SK-MEL-5 (cell line): ENCODE measurements around the gene CHAF1B. TPM values are rescaled to one million over a fixed set of nuclear protein-coding genes. Genes with fewer than 3 reads are reported as not detected.
A peak's percentile ranks its signal among the peaks of the same experiment; 100 is the strongest.
"Not testable (repeated sequence)": the region's sequence is repeated elsewhere in the genome, so short reads cannot be mapped to it uniquely, and the experiment has no call there.

Experiments used
- DNase-seq: peaks from one replicate; pipeline ENCODE4 v3.0.0-alpha.2; 2016; ENCODE audit warnings: low read depth, low spot score
- in situ Hi-C: cut with HindIII; loops from 2 replicates; pipeline ENCODE4 v1.10.0; 2016; ENCODE audit warnings: low sequenced_read_pairs, high pct_unique_total_duplicates, low pct_unique_long_range_greater_than_20kb
- total RNA-seq: library from RNA; depleted of rRNA; stranded (reverse); fragments of >200 nt; shearing (Covaris generic); gene quantifications from 2 replicates; pipeline ENCODE4 v1.2.3, GENCODE V29; 2014

CHAF1B gene
- total RNA-seq, 1 experiment from 2014 or later: 14.1 TPM

DNA sequence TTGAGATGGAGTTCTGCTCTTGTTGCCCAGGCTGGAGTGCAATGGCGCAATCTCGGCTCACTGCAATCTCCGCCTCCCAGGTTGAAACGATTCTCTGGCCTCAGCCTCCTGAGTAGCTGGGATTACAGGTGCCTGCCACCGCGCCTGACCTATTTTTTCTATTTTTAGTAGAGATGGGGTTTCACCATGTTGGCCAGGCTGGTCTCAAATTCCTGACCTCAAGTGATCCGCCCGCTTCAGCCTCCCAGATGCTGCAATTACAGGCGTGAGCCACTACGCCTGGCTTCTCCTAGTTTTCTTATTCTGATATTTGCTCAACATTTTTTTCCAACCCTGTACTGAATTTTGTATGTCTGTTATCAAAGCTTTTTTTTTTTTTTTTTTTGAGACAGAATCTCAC lies 2.5 kb upstream of the CHAF1B start:
- DNase-seq, in situ Hi-C loops: not testable (repeated sequence)

DNA sequence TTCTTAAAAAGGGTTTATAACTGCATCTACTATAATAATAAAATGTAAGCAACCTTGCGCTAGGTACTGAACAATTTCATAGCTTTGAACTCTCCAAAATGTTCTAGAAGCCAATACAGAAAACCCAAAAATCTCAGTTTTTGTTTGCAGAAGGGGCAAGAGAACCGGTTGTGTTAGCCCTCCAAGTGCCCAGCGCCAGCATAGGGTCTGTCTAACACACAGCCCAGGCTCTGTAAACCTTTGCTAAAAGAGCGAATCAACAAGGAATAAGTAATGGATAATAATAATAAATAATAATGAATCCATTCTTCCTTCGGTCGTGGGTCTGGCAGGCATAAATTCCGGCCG lies 333 bp upstream of the CHAF1B start:
- no peak for DNase-seq
- in situ Hi-C loops: no loop called here

DNA sequence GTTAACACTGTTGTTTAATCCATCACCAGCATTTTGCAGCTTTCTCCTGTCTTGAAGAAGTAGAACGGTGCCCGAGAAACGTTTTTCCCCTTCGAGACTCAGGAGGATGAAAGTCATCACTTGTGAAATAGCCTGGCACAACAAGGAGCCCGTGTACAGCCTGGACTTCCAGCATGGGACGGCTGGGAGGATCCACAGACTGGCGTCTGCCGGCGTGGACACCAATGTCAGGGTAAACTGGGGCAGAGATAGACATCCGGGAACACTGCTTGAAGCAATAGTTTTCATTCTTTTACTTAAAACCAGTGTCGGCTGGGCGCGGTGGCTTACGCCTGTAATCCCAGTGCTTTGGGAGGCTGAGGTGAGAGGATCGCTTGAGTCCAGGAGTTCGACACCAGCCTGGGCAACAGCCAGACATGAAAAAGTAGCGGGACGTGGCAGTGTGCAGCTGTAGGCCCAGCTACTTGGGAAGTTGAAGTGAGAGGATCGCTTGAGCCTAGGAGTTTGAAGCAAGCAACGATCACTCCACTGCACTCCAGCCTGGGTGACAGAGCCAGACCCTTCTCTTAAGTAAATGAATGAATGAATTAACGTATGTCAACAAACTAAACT lies 945 bp downstream of the CHAF1B start:
- no peak for DNase-seq
- in situ Hi-C loops: no loop called here

DNA sequence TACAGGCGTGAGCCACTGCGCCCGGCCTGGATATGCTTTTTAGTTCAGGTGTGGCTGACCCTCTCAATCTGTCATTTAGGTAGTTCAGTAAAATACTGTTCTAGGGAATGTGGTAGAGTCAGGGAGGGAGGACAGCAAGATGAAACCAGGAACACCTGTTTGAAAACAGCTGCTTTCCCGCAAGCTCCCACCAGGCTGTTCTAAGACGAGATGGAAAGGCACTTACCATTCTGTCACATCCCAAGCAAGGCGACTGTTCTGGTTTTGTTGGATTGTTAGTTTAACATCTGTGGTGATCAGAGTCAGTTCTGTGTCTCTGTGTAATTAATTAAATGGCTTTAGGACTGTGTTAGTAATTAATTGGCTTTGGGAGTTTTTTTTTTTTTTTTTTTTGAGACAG lies 2.9 kb downstream of the CHAF1B start:
- DNase-seq: no peak
- in situ Hi-C loops: no loop called here

DNA sequence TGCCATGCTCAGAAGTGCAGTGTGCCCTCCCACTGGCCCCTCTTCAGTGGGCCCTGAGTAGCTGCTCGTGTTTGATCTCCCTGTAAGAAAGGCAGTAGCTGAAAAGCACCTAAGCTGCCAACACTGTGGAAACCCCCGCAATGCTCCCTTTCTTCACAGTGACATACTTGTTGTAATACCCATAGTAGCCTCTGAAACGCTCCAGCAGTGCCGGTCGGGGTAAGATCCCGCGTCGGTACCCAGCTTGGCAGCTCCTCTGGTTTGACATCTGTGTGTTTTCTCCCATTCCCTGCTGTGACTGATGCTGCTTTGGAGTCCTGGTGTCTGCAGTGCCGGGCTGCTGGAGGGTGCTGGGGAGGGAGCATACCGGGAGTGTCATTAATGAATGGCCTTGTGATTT lies 3.6 kb downstream of the CHAF1B start:
- in situ Hi-C loops: no loop called here
- peak; percentile 63 for DNase-seq

DNA sequence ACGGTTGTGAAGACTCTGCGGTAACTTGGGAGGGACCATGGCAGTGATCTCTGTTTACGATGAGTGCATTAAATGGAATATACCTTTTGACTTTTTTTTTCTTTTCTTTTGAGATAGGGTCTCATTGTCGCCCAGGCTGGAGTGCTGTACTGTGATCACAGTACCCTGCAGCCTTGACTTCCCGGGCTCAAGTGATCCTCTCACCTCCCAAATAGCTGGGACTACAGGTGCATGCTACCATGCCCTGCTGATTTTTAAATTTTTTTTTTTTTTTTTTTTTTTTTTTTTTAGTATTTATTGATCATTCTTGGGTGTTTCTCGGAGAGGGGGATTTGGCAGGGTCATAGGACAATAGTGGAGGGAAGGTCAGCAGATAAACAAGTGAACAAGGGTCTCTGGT lies 6.5 kb downstream of the CHAF1B start:
- in situ Hi-C loops, DNase-seq: not testable (repeated sequence)

DNA sequence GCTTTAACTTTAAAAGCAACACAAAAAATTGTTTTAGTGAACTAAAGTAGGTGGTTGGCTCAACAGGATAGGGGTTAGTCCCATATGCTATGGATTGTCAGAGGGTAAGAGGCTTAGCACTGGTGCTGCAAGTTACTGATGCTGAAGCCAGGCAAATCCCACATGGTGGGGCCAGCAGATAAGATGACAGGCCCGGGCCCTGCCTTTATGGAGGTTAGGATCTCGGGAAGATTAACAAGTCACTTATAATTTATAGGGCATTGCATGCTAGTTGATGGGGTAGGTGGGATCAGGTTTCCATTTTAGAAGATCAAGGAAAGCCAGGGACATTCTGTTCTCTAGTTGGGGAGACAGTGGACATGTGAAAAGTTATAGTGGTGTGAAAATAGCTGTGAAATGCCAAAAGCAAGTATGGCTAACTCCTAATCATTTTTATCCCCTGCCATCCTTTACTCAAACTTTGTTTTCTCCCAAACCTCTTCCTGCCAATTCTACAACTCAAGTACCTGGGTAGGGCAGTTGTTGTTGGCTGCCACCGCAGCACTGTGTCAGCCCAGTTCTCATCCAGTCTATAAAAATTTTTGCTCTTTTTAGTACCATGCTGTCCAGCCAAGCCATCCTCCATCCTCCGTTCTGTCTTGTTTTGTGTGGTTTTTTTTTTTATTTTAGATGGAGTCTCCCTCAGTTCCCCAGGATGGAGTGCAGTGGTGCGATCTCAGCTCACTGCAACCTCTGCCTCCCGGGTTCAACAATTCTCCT lies 10.3 kb downstream of the CHAF1B start:
- in situ Hi-C loops: no loop called here
- DNase-seq: no peak

DNA sequence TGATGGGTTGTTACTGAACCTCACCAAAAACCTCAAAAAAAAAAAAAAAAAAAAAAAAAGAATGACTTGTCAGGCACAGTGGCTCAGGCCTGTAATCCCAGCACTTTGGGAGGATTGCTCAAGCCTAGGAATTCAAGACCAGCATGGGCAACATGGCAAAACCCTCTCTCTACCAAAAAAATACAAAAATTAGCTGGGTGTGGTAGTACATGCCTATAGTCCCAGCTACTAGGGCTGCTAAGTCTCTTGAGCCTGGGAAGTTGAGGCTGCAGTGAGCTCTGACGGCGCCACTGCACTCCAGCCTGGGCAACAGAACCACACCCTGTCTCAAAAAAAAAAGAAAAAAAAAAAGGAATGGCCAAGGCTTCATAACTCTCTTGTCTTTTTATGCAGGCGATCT lies 11.1 kb downstream of the CHAF1B start:
- in situ Hi-C loops: no loop called here
- DNase-seq: no peak

DNA sequence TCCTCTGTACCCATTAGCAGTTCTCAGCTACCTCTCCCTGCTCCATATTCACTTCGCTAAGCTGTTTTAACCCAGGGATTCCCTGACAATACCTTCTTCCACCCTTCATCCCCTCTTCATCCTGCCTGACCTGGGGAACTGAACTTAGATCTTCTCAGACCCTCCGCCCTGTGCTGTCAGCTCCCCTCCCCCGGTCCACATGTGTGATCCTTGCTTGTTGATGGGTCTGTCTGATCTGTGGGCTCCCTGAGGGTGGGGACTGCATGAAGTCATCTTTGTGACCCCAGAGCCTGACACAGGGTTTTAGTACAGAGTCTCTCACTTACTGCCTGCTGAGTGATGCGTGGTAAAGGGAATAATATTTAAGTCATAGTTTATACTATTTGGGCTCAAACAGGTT lies 11.8 kb downstream of the CHAF1B start:
- DNase-seq: no peak
- in situ Hi-C loops: no loop called here

DNA sequence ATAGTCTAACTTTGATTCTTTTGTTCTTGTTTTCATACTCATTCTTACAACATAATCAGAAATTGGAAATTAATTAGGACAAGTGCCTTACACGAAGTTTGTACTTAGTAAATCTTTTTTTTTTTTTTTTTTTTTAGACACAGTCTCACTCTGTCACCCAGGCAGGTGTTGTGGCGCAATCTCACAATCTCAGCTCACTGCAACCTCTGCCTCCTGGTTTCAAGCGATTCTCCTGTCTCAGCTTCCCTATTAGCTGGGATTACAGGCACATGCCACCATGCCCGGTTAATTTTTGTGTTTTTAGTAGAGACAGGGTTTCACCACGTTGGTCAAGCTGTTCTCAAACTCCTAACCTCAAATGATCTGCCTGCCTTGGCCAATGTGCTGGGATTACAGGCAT lies 12.4 kb downstream of the CHAF1B start:
- in situ Hi-C loops: no loop called here
- DNase-seq: no peak

DNA sequence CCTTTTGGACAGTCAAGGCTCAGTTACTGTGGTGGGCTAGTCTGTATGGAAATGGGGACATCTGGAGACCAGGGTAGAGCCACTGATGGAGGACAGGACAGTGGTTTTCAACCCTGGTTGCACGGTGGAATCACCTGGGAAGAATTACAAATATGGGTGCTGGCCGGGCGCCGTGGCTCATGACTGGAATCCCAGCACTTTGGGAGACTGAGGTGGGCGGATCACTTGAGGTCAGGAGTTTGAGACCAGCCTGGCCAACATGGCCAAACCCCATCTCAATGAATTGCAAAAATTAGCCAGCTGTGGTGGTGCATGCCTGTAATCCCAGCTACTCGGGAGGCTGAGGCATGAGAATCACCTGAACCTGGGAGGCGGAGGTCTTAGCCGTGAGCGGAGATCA lies 14.5 kb downstream of the CHAF1B start:
- in situ Hi-C loops, DNase-seq: not testable (repeated sequence)

DNA sequence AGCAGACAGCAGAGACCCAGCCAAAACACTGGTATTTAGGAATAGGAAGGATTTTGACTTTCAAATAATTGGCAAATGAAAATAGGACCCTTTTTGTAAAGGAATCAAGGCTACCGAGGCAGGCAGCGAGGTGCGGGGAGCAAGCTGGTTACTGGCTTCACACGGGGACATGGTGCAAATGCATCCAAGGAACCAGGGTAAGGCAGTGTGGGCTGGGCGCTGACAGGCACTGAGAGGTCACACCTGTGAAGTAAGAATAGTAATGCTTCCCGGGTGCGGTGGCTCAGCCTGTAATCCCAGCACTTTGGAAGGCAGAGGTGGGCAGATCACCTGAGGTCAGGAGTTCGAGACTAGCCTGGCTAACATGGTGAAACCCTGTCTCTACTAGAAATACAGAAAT lies 15.5 kb downstream of the CHAF1B start:
- in situ Hi-C loops: no loop called here
- DNase-seq: no peak

DNA sequence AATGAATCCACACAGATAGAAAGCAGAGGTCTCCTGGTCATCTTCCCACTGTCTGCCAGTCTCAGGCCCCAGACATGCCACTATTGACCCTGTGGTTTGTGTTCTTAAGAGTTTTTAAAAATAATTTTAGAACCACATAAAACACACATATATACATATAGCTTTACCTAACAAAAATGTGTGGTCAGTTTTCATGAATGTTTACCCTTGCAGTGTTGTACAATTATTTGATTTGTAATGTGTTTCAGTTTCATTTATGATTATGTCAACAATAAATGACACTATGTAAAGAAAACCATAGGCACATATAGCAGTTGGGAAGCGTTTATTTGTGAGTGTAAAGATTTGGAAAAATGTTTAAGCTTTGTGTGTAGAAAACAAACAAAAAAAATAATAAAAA lies 17.1 kb downstream of the CHAF1B start:
- in situ Hi-C loops: no loop called here
- DNase-seq: no peak

DNA sequence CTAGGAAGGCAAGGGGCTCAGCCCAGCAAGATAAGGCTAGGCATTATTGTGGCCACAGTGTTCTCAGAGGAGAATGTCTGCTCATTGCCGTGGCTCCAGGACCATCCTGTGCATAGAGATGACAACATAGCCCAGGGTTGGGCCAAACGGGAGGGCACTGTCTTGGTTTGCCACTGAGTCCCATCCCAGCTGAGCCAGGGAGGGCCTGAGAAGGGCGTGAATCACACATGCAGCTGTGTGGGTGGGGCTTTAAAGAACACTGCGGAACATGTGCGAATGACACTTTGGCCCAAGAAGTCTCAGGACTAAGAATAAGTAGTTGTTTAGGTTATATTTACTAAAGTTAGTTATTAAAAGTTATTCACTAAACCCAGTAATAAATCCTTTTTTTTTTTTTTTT lies 18.5 kb downstream of the CHAF1B start:
- no peak for DNase-seq
- in situ Hi-C loops: no loop called here

DNA sequence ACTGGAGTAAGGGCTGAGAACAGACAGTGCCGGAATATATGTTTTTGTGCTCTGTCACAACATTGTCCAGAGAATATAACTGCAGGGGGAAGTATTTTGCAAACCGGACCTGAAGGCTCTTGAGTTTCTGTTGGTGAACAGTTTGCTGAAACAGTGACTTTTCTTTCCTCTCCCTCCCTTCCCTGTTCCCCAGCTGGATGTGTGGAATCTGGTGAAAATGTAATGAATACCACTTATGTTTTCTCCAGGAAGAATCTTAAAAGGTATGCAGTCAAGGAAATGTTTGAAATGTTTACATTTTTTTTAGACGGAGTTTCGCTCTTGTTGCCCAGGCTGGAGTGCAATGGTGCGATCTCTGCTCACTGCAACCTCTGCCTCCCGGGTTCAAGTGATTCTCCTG lies 23.4 kb downstream of the CHAF1B start:
- in situ Hi-C loops: no loop called here
- no peak for DNase-seq

DNA sequence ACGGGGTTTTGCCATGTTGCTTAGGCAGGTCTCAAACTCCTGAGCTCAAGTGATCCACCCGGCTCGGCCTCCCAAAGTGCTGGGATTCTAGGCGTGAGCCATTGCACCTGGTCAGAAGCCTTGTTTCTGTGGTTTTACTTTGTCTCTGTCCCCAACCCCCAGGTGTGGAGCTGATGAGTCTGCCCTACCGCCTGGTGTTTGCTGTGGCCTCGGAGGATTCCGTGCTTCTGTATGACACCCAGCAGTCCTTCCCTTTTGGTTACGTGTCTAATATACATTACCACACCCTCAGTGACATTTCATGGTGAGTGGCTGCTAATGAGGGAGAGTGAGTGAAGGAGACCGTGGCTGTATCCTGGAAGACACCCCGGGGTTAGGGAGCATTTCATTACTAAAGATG lies 26.1 kb downstream of the CHAF1B start:
- no peak for DNase-seq
- in situ Hi-C loops: no loop called here

DNA sequence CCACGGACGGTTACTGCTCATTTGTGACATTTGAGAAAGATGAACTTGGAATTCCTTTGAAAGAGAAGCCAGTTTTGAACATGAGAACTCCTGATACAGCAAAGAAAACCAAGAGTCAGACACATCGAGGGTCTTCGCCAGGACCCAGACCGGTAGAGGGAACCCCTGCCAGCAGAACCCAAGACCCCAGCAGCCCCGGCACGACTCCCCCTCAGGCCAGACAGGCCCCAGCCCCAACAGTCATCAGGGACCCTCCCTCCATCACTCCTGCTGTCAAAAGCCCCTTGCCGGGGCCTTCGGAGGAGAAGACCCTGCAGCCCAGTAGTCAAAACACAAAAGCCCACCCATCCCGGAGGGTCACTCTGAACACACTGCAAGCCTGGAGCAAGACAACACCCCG lies 27.7 kb downstream of the CHAF1B start:
- in situ Hi-C loops: no loop called here
- no peak for DNase-seq

DNA sequence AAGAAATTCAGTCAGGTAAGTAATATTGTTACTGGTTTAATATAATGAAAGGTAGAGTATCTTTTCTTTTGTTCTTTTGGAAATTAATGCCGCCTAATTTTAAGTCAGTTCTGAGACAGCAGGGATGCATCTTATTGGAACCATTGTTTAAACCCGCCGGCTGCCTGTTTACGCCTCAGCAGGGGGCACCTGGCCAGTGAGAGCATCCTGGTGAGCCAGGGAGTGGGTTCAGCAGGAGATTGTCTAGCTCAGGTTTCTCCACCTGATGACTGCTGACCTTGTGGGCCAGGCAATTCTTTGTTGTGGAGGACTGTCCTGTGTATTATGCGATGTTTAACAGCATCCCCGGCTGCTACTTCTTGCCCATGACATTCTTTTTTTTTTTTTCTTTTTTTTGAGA lies 30.2 kb downstream of the CHAF1B start:
- in situ Hi-C loops: no loop called here
- no peak for DNase-seq

DNA sequence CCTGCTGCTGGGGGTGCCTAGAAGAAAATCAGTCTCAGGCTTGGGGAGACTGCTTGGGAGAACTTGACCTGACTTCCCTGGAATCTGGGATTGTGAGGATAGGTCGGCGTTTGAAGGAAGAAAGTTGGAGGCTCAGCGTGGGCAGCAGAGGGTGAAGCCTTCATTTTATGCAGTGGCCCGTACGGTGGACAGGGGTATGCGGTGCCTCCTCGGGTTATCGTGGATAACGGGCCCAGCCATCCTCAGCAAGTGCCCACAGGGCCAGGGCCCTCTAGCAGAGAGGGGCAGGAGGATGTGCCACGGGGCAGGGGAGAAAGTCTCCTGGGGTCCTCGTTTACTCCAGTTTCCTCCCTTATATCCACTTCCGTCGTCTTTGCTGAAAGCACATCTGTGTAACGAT lies 34.0 kb downstream of the CHAF1B start:
- in situ Hi-C loops: no loop called here
- DNase-seq: no peak

DNA sequence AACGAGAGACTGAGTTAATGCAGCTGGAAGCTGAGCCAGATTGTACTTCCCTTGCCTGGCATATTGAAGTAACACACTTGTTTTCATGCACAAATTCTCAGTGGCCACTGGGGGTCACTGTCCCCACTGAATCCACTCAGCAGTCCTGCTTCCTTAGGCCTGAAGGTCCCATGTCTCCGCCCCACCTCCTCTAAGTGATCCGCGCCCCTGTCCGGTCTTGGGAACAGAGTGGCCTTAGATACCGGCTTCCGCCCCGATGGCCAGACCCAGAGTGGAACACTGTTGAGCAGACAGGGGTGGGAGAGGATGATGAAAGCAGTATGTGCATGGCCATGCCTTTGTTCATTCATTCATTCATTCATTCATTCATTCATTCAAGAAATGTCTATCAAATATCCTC lies 34.8 kb downstream of the CHAF1B start:
- in situ Hi-C loops: no loop called here
- DNase-seq: peak; percentile 91
